HG03520 (cell line): Measurements from ENCODE around the gene EXOC4.
A peak's percentile ranks its signal among the peaks of the same experiment; 100 is the strongest.
"Not testable (repeated sequence)": the region's sequence is repeated elsewhere in the genome, so short reads cannot be mapped to it uniquely, and the experiment has no call there.

Source experiments
- ATAC-seq: cut with Tn5 transposase; IDR thresholded peaks from one replicate; pipeline ENCODE4 v1.9.1; 2021; ENCODE audit warnings: mild to moderate bottlenecking, moderate library complexity; ENCODE audit not compliant: unreplicated experiment

The EXOC4 gene

DNA sequence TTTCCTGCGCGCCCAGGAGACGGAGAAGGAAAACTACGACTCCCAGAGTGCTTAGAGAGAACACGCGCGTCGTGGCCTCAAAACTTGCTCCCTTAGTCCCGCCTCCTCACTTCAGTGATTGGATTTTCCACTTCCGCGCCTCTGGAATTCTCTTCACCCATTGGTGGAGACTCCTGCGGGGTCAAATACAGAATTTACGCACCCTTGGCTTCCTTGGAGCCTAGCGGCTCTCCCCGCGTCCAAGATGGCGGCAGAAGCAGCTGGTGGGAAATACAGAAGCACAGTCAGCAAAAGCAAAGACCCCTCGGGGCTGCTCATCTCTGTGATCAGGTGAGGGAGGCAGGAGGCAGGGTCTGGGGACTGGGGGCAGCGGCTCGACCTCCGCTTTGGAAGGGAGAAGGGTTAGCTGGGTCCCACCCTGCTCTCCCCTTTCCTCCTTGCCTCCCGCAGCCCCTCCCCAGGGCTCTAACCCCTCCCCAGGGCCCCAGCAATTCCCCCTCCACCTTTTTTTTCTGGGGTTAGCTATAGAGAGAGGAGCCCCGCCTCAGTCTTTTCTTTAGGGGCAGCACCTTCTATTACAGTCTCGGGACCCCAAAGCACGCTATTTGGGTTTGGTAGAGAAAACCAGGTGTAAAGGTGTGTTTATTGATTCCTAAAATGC is at the start of gene EXOC4:
Gene EXOC4, plus strand, starts transcription at position 221 of the 661 bp plus-strand sequence.
- peak; percentile 95 for ATAC-seq

DNA sequence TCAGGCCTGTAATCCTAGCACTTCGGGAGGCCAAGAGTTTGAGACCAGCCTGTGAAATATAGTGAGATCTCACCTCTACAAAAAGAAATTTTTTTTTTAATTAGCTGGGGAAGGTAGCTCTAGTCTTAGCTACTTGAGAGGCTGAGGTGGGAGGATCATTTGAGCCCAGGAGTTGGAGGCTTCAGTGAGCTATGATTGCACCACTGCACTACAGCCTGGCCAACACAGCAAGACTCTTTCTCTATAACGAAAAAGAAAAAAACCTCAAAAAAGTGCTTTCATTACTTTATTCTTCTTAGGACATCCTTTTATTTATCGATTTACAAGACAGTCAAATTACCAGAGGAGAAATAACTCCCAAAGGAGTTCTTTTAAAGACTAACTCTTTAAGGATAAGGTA is 49.4 kb upstream of the EXOC4 start:
- ATAC-seq, result no peak

DNA sequence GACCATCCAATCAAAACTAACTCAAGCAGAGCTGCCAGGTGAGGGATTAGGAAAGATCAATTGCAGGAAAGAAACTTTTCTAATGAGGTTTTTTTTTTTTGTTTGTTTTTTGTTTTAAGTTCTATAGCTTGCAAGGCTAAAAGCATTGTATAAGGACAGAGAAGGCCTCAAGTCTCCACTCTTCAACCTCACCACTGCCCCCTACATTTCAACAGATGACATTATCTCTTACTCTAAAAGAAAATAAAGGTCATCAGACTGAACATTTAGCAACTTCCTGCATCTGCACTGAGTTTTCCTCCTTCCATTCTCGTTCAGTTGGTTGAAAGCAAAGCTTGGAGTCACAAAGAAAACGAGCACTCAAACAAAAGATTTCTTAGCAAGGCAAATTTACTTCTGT is 45.2 kb upstream of the EXOC4 start:
- ATAC-seq, result no peak

DNA sequence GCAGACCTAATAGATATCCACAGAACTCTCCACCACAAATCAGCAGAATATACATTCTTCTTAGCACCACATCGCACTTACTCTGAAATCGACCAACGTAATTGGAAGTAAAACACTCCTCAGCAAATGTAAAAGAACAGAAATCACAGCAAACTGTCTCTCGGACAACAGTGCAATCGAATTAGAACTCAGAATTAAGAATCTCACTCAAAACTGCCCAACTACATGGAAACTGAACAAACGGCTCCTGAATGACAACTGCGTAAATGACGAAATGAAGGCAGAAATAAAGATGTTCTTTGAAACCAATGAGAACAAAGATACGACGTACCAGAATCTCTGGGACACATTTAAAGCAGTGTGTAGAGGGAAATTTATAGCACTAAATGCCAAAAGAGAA is 42.1 kb upstream of the EXOC4 start:
- ATAC-seq, result not testable (repeated sequence)

DNA sequence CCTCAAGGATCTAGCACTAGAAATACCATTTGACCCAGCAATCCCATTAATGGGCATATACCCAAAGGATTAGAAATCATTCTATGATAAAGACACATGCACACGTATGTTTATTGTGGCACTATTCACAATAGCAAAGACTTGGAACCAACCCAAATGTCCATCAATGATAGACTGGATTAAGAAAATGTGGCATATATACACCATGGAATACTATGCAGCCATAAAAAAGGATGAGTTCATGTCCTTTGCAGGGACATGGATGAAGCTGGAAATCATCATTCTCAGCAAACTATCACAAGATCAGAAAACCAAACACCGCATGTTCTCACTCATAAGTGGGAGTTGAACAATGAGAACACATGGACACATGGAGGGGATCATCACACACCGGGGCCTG is 39.1 kb upstream of the EXOC4 start:
- not testable (repeated sequence) for ATAC-seq

DNA sequence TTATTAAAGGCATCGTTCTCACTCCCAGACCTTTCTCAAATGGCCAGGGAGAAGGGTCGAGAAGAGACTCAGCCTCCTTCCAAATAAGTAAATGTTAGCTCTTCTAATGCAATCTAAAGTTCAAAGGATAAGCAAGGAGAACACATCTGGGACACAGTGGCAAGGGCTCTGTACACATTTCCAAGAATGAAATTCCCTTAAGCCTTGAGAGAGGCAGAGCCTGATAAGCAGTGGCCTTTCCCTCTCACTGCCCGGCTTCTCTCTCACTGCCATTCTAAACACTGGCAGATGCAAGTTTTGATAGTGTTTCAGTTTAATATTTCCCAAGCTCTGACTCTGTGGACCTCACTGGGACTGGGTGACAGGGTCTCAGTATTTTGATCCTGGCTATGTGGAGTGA is 35.1 kb upstream of the EXOC4 start:
- no peak for ATAC-seq

DNA sequence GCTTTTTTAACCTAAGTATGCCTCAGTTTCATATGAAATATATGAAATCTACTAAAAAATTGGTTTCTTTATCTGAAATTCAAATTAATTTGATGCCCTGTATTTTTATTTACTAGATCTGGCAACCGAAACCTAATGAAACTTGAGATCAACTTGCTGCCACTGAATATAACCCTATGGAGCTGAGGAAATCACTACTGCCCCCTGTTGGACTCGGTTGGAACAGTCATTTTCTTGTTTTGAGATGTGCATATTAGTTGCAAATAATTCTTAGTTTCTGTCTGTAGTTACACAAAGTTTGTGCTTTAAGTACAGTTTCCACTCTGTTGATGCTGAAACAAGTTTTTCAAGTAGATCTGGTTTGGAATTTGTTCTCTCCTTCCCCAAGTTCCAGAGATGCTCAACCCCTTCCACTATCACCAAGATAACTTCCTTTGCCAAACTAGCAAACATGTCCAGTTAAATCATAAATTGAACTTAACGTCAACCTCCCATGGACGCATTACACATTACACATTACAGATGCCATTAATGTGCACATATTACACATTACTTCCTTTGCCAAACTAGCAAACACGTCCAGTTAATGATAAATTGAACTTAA is 22.2 kb upstream of the EXOC4 start:
- no peak for ATAC-seq

DNA sequence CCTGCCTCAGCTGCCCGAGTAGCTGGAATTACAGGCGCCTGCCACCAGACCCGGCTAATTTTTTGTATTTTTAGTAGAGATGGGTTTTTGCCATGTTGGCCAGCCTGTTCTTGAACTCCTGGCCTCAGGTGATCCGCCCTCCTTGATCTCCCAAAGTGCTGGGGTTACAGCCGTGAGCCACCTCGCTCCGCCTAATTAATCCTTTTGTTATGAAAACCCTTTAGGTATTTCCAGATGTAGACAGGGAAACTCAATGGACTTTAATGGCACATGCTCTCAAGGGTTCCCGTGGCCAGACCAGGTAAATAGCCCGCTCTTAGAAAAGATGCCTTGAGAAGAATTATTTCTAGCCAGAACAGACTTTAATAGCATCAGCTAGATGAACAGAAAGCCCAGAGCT is 19.7 kb upstream of the EXOC4 start:
- ATAC-seq, result no peak

DNA sequence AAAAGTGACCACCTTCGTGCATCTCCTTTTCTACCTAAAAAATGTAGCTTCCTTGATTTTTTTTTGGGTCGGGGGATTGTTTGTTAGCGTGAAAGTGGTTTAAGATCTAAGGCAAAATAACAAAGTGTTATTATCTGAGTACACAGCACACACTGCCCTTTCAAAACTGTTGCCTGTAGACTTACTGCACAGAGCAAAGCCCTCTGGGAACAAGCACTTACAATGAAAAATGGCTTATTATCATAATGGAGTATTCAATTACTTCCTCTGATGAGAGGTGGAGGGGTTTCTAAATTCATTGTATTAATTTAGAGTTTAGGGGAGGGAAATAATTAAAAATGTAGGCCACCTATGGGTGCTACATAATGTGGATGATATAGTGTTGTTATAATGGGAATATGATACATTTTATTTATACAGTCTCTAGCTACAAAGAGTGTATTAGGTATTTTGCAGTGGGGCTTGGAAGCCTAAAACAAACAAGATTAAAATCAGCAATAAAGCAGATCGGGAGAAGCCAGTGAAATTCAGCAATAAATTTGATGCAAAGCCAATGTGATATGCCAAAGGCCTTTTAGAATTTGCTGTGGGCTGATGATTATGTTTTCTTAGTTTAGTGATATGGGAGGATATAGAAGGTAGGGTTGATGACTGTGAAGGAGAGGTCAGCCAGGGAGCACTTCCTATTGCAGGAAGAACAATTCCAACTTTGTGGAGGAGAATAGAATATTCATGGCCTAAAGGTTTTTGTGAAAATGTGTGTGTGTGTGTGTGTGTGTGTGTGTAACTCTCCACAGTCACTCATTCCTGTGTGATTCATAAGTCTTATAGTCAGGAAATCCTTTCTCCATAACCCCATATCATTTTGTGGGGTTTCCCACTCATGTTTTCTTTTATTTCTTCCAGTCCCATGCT is 17.7 kb upstream of the EXOC4 start:
- ATAC-seq, result no peak

DNA sequence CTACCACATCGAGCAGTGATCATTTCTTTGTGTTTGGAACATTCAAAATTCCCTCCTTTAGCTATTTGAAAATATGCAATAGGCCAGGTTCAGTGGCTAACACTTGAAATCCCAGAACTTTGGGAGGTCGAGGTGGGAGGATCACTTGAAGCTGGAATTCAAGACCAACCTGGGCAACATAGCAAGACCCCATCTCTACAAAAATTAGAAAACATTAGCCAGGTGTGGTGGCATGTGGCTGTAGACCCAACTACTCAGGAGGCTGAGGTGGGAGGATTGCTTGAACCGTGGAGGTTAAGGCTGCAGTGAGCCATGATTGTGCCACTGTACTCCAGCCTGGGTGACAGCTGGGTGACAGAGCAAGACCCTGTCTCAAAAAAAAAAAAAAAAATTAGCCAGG is 15.3 kb upstream of the EXOC4 start:
- ATAC-seq, result no peak

DNA sequence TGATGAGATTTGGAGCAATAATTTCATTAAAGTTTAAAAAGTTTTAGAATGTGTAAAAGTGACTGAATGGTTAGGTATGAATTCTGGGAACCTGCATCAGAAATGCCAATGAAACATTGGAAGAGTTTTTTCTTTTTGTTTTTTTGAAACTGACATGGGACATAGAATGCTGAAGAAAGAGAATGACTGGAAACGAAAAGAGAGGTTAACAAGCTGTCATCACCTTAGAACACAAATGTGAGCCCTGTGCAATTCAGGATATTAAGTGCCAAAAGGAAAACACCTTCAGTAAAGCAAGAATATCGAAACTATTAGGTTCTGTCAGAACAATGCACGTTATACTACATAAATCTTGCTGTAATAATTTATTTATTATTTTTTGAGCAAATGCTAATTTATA is 12.6 kb upstream of the EXOC4 start:
- ATAC-seq, result no peak

DNA sequence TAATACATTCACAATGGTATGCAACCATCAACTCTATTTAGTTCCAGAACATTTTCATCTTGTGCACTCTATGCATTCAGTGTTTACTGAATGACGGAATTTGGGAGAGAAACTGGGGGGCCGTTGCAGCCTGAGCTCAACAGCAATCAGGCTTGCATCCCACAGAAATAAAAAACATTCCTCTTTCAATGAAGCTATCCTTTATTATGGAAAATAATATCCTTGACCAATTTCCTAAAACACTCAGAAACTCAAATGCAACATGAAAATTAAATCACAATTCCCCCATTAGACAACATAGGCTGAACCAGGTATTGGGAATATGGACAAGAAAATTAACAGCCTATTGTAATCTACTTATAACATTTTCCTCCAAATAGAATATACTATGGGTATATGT is 6.3 kb upstream of the EXOC4 start:
- no peak for ATAC-seq

DNA sequence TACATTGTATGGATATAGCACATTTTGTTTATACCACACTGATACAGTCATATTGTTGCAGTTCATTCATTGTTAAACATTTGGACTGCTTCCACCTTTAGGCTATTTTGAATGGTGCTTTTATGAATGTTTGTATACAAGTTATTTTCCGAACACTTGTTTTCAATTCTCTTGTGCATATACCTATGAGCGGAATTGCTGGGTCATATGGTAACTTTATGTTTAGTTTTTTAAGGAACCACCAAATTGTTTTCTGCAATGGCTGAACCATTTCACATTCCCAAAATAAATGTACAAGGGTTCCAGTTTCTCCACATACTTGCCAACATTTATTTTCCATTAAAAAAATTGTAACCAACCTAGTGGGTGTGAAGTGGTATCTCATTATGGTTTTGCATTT is 4.0 kb upstream of the EXOC4 start:
- ATAC-seq, result no peak

DNA sequence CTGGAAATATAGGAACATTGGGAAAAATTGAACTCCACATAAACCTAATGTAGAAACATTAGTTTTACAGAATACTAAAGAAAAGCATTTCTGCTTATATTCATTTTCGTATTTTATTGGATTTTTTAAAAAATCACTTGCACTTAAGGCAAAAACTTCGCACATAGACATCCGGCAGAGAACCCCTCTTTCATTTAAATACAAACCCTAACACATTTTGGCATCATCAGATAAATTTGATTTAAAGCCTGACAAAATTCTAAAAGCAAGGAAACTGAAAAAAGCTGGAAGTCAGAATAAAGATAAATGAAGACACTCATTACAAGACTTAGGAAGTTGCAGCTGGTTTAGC is 396 bp upstream of the EXOC4 start:
- no peak for ATAC-seq

DNA sequence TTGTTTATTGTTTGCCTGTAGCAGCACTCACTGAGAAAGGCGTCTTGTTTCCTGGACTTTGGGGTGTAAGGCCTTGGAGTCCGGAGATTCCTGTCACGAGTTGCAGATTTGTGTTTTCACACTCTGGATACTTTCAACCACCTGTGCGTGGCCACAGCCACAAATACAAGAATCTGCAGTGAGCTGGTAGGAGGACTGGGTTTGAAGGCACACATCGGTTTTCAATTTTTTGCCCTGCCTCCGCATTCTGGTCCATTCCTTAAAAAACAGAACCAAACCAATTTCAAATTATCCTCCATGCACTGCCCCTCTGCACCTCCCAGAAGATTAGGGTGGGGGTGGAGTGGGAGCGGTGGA is 619 bp downstream of the EXOC4 start:
- peak; percentile 13 for ATAC-seq

DNA sequence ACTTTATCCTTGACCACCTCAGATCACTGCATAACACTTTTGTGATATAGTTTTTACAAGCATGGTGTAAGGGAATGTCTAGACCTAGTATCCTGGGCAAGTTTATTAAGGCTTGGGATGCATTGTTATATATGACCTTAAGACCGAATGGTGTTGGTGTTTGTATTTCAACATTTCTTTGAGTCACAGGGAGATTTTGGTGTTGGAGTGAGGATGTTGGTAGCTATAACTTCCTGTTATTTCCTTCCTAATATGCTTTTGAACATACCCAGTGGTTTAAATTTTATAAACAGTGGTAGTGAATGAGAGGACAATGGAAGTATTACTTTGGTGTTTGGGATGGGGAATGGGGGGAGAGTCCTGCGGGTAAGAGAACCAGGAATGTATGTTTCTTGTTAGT is 2.6 kb downstream of the EXOC4 start:
- ATAC-seq, result no peak

DNA sequence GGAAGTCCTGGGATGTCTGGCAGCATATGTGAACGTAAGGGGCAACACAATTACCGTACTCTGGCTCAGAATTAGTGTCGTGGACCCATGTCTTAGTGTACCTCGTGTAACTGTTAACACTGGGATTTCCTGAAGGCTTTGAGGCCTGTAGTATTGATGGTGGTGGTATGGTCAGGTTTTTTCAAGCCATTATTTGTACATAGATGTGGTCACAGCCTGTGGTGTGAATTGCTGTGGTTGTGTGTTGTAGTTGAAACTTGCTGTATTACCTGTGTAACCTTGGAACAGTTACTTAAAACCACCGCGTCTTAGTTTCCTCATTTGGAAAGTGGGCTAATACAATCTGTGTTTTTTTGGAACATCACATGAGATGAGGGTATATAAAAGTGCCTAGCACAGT is 5.3 kb downstream of the EXOC4 start:
- ATAC-seq, result no peak

DNA sequence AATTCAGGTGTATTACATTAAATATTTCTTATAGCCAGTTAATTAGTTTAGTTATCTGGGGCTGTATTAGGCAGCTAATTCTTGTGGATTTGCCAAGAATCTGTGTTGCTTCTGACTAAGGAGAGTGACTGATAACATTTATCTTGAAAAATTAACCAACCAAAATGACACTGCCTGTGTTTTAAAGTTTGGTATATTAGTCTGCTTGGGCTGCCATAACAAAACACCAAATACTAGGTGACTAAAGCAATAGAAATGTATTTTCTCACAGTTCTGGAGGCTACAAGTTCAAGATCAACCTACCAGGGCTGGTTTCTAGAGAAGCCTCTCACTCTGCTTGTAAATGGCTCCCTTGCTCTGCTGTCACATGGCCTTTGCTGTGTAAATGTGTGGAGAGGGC is 12.9 kb downstream of the EXOC4 start:
- no peak for ATAC-seq

DNA sequence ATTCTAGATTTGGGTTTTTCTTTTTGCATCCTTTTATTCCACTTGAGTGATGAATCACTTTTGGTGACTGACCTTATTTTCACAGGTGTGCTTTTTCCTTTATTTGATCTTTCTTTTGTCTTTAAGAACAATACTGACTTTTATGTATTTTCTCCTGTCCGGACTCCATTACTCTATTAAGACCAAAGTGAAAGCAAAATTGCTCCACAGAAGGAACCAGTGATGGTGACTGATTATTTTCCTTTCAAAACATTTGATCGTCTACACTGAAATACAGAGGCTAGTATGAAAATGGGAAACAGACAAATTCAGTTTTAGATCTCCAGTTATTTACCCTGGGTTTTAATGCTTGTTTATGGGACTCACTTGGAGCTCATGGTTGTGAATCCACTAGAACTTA is 15.5 kb downstream of the EXOC4 start:
- ATAC-seq, result no peak

DNA sequence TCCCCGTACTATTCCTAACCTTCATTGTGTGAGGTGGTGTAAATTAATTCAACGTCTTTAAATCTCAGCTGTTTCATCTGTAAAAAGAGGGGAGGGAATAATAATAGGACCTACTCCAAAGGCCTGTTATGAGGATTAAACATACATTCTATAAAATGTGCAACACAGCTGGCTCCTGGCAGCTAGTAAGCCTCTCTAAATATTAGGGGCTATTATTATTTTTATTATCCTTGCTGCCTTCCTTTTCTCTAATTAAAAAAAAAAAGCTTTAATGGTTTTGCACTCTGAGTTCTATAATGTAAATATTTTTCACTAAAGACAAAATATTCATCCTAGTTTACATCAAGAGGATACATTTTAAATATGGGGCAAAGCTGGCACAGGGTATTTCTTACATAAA is 19.5 kb downstream of the EXOC4 start:
- no peak for ATAC-seq

DNA sequence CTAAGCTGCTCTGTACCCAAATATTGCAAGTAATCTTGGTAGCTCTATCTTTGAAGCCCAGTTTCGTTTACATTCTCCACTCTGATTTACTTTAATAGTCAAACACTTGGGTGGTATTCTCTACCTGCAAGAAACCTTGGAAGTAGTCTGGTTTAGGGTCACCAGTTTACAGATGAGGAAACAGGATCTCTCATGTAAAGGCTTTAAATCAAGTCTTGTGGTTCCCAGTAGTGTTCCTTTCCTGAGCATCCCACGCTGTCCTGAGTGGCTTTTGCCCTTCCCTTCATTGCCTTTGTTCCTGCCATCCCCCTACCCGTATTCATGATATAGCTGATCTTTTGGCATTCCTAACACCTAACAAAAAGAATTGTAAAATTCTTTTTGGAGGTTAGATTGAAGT is 20.3 kb downstream of the EXOC4 start:
- no peak for ATAC-seq

DNA sequence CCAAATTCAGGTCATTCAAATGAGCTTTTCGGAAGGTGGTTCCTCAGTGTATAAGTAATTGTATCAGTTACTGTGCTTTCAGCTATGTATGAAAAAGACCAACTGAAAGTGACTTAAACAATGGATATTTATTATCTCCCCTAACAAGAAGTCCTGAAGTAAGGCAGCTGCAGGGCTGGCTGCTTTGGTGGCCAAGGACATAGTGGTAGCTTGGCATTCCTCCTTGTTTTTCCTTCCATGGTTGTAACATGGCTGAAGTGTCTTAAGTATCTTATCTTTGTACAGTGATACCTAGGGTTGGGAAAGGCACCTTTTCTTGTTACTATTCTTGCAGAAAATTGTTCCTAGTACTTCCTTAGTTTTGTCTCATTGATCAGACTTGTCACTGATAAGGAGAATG is 21.4 kb downstream of the EXOC4 start:
- no peak for ATAC-seq
